Psoas muscle (tissue), 8 donors: Measurements from ENCODE around the gene RNF212. TPM values are rescaled to one million over a fixed set of nuclear protein-coding genes. Genes with fewer than 3 reads are reported as not detected.

ENCODE experiments used
- ATAC-seq, 4 donors: fragments of 200-7000 bp; cut with Tn5 transposase; one replicate each; pipeline ENCODE4 v1.9.1; 2020; ENCODE audit warnings: moderate library complexity in 3 of 4, mild to moderate bottlenecking in 2 of 4
- DNase-seq, 2 donors: peaks; one replicate each; pipeline ENCODE4 v3.0.0-alpha.2; 2020
- H3K27ac ChIP-seq: fragments of 200-600 bp; one replicate; pipeline ENCODE4 v1.8.0; 2022
- H3K27me3 ChIP-seq, 3 donors: fragments of 200-600 bp in 1 of 3; one replicate each; pipeline versions ENCODE4 v1.6.1 to v1.8.0; 2013 to 2022; ENCODE audit warnings: low read length in 2 of 3, mild to moderate bottlenecking in 2 of 3, moderate library complexity in 1 of 3; ENCODE audit not compliant: insufficient read depth in 3 of 3
- H3K36me3 ChIP-seq, 2 donors: fragments of 200-600 bp in 1 of 2; one replicate each; pipeline versions ENCODE4 v1.6.1 to v1.8.0; 2013 to 2022; ENCODE audit warnings: low read depth in 1 of 2, mild to moderate bottlenecking in 1 of 2, moderate library complexity in 1 of 2; ENCODE audit not compliant: insufficient read depth in 1 of 2
- H3K4me1 ChIP-seq: fragments of 200-600 bp; one replicate; pipeline ENCODE4 v1.8.0; 2022
- H3K4me3 ChIP-seq: fragments of 200-600 bp; one replicate; pipeline ENCODE4 v1.8.0; 2022; ENCODE audit warnings: mild to moderate bottlenecking
- H3K9me3 ChIP-seq: fragments of 200-600 bp; one replicate; pipeline ENCODE4 v1.8.0; 2022
- CTCF ChIP-seq: fragments of 200-600 bp; IDR thresholded peaks from one replicate; pipeline ENCODE4 v1.8.0; 2022; ENCODE audit warnings: antibody characterized with exemption
- WGBS, 3 donors: extraction: QIAGEN DNeasy Blood & Tissue Kit; methylation state at CpG; one replicate each; pipeline versions ENCODE4 v1.1.6 to v1.1.7; 2013; 5-methylcytosine and 5-hydroxymethylcytosine counted together
- intact Hi-C, 2 donors: fragments of 100-400 bp; cut with DNase I; formaldehyde crosslinking; loops; one replicate each; pipeline versions ENCODE4 v1.11.0 to v1.14.2; 2022
- polyA plus RNA-seq, 3 donors: library from polyadenylated mRNA; stranded (reverse); fragments of 200-250 nt; gene quantifications; one replicate each; pipeline ENCODE4 v1.2.3, GENCODE V29; 2013
- total RNA-seq, 4 donors: library from RNA; stranded (reverse); fragmentation: NEBNext Ultra II Directional in 2 of 4; extraction: Animal tissue kit (Norgen Biotek cat#: 25700) in 2 of 4; gene quantifications; one replicate each; pipeline versions ENCODE4 v1.2.1 to v1.2.4, GENCODE V29; 2021 to 2023
- donor health status: healthy with polysubstance abuse.
- donor health status: DM: no; HTN: no; CAD: no; lungs with moderate emphysema.
- donor health status: Bipolar disorder and iron deficiency.
- donor health status: healthy.
- donor health status: DM: yes; HTN: yes; CAD: no.
- donor health status: DM: no; HTN: no; CAD: no.
- donor health status: DM: no; HTN: no; CAD: no.
- donor health status: DM: yes; HTN: yes; CAD: no.

The RNF212 gene
- total and polyA plus RNA-seq, 7 donors: 0.03 to 1.5 (median 0.42) TPM

GRCh38 chr4:1081689-1082040 is 31.7 kb downstream of the RNF212 start:
- H3K4me3 ChIP-seq: no peak overlapping the region
- no peak for ATAC-seq

GRCh38 chr4:1080961-1081688 is 32.2 kb downstream of the RNF212 start:
- no peaks in the 10 kb centered on the region for H3K9me3 ChIP-seq
- no peaks in the 10 kb centered on the region for H3K4me1 ChIP-seq
- H3K4me3 ChIP-seq: no peak overlapping the region
- TF ChIP-seq CTCF: no peak
- peaks cover 0 to 36% (median 14%) of the 10 kb centered on the region in 3 donors for H3K27me3 ChIP-seq
- DNase-seq (no peak), ATAC-seq (no peak)
- WGBS, 3 donors: 60 to 64% (median 61%) methylated on average over 12 of the region's 12 CpGs
- H3K36me3 ChIP-seq: no peaks in the 10 kb centered on the region
- H3K27ac ChIP-seq: no peak overlapping the region
- intact Hi-C loops: no loop called here

More at GRCh38 chr4:1081689-1082040, 31.7 kb downstream of the RNF212 start:
- no peak for DNase-seq
- no peak overlapping the region for H3K27ac ChIP-seq
- 57 to 64% (median 62%) methylated on average over 8 of the region's 8 CpGs for WGBS, 3 donors
- no peaks in the 10 kb centered on the region for H3K4me1 ChIP-seq
- H3K27me3 ChIP-seq: peaks cover 0 to 36% (median 14%) of the 10 kb centered on the region in 3 donors
- no peak for TF ChIP-seq CTCF
- no peaks in the 10 kb centered on the region for H3K9me3 ChIP-seq
- H3K36me3 ChIP-seq: no peaks in the 10 kb centered on the region
- intact Hi-C loops: no loop called here

GRCh38 chr4:1080432-1080831 is 32.9 kb downstream of the RNF212 start:
- no peak for TF ChIP-seq CTCF
- Histone ChIP-seq H3K27me3 (peaks cover 0 to 36% (median 12%) of the 10 kb centered on the region in 3 donors), H3K27ac (no peak overlapping the region), H3K4me3 (no peak overlapping the region), H3K4me1 (no peaks in the 10 kb centered on the region), H3K9me3 (no peaks in the 10 kb centered on the region), H3K36me3 (no peaks in the 10 kb centered on the region)
- intact Hi-C loops: no loop called here
- WGBS, 3 donors: 86 to 88% (median 88%) methylated on average over 9 of the region's 9 CpGs
- DNase-seq (no peak), ATAC-seq (no peak)

GRCh38 chr4:1079711-1080265 is 33.6 kb downstream of the RNF212 start:
- no peak overlapping the region for H3K27ac ChIP-seq
- 80 to 83% (median 83%) methylated on average over 17 of the region's 17 CpGs for WGBS, 3 donors
- DNase-seq: no peak

More at GRCh38 chr4:1079711-1080265, 33.6 kb downstream of the RNF212 start:
- intact Hi-C loops: no loop called here
- no peak overlapping the region for H3K4me3 ChIP-seq
- TF ChIP-seq CTCF: no peak
- ATAC-seq: no peak
- H3K36me3 ChIP-seq: no peaks in the 10 kb centered on the region
- peaks cover 0 to 36% (median 11%) of the 10 kb centered on the region in 3 donors for H3K27me3 ChIP-seq
- no peaks in the 10 kb centered on the region for H3K9me3 ChIP-seq
- H3K4me1 ChIP-seq: no peaks in the 10 kb centered on the region
